Body of pancreas (tissue), 4 donors: Measurements from ENCODE around the gene COL23A1.

Experiments
- CTCF ChIP-seq, 7 experiments: fragments of 450-650 bp in 4 of 7; fragments of 200-600 bp in 3 of 7; sonication (generic) in 3 of 7; IDR thresholded peaks; one replicate each; pipeline ENCODE4 v1.5.1; 2016 to 2019; ENCODE audit warnings: antibody characterized with exemption in 7 of 7
- POLR2A ChIP-seq, 3 donors: fragments of 450-650 bp; IDR thresholded peaks; one replicate each; pipeline ENCODE4 v1.6.1; 2016; ENCODE audit warnings: antibody characterized with exemption in 3 of 3, mild to moderate bottlenecking in 2 of 3

- TF ChIP-seq CTCF (IDR thresholded peaks at IDR 0.05) (no peak), POLR2A (IDR thresholded peaks at IDR 0.05) (no peak)
Observed at GRCh38 chr5:178431063-178431781, 159.0 kb downstream of the COL23A1 start.
